Ascending aorta (tissue), 2 donors: ENCODE data around the gene CRLF1. TPM values are rescaled to one million over a fixed set of nuclear protein-coding genes. Genes with fewer than 3 reads are reported as not detected.

Source experiments
- DNase-seq, 2 donors: peaks; one replicate each; pipeline ENCODE4 v3.0.0-alpha.2; 2019; ENCODE audit warnings: low spot score in 2 of 2
- H3K27ac ChIP-seq, 2 donors: fragments of 200-600 bp; sonication (generic); one replicate each; pipeline ENCODE4 v1.5.1; 2016 to 2017; ENCODE audit warnings: mild to moderate bottlenecking in 1 of 2
- H3K27me3 ChIP-seq: fragments of 200-600 bp; sonication (generic); one replicate; pipeline ENCODE4 v1.5.1; 2017
- H3K36me3 ChIP-seq, 2 donors: fragments of 200-600 bp; sonication (generic); one replicate each; pipeline ENCODE4 v1.5.1; 2016
- H3K4me1 ChIP-seq, 2 donors: fragments of 200-600 bp; sonication (generic); one replicate each; pipeline ENCODE4 v1.5.1; 2016 to 2017; ENCODE audit warnings: mild to moderate bottlenecking in 1 of 2
- H3K4me3 ChIP-seq, 2 donors: fragments of 200-600 bp; sonication (generic); one replicate each; pipeline ENCODE4 v1.5.1; 2016 to 2017; ENCODE audit warnings: mild to moderate bottlenecking in 1 of 2
- H3K9me3 ChIP-seq, 2 donors: fragments of 200-600 bp; sonication (generic); one replicate each; pipeline ENCODE4 v1.5.1; 2016
- intact Hi-C: fragments of 100-400 bp; cut with DNase I; formaldehyde crosslinking; loops from one replicate; pipeline ENCODE4 v1.15.1; 2023
- total RNA-seq: library from RNA; depleted of rRNA; stranded (reverse); fragments of >200 nt; gene quantifications from one replicate; pipeline ENCODE4 v1.1.0, GENCODE V29; 2016
- TF ChIP-seq, protein P1 (sequence below), 3 experiments: fragments of 200-600 bp in 2 of 3; fragments of 450-650 bp in 1 of 3; sonication (generic) in 2 of 3; IDR thresholded peaks; one replicate each; pipeline ENCODE4 v1.5.1; 2016 to 2019; ENCODE audit warnings: antibody characterized with exemption in 3 of 3, mild to moderate bottlenecking in 1 of 3, moderate library complexity in 1 of 3

Gene CRLF1
- total RNA-seq, 1 donor from 2014 or later = 638 TPM

- peaks cover 0 to 3% of the 10 kb centered on the region in 2 donors for H3K36me3 ChIP-seq
- no peaks in the 10 kb centered on the region for H3K27me3 ChIP-seq
- H3K27ac ChIP-seq = no peak overlapping the region
- no peaks in the 10 kb centered on the region for H3K9me3 ChIP-seq
- TF ChIP-seq, protein P1, sequence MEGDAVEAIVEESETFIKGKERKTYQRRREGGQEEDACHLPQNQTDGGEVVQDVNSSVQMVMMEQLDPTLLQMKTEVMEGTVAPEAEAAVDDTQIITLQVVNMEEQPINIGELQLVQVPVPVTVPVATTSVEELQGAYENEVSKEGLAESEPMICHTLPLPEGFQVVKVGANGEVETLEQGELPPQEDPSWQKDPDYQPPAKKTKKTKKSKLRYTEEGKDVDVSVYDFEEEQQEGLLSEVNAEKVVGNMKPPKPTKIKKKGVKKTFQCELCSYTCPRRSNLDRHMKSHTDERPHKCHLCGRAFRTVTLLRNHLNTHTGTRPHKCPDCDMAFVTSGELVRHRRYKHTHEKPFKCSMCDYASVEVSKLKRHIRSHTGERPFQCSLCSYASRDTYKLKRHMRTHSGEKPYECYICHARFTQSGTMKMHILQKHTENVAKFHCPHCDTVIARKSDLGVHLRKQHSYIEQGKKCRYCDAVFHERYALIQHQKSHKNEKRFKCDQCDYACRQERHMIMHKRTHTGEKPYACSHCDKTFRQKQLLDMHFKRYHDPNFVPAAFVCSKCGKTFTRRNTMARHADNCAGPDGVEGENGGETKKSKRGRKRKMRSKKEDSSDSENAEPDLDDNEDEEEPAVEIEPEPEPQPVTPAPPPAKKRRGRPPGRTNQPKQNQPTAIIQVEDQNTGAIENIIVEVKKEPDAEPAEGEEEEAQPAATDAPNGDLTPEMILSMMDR (IDR thresholded peaks at IDR 0.05) = no peak
- intact Hi-C loops = loop anchor here (5.0 kb wide), 1 partner anchor 47 kb away; no protein-coding TSS in a partner anchor
- no peak overlapping the region for H3K4me3 ChIP-seq
- H3K4me1 ChIP-seq = peaks cover 9 to 15% of the 10 kb centered on the region in 2 donors
- no peak for DNase-seq
These were observed 33.2 kb upstream of the CRLF1 start for GRCh38 chr19:18639706-18640243.

DNA sequence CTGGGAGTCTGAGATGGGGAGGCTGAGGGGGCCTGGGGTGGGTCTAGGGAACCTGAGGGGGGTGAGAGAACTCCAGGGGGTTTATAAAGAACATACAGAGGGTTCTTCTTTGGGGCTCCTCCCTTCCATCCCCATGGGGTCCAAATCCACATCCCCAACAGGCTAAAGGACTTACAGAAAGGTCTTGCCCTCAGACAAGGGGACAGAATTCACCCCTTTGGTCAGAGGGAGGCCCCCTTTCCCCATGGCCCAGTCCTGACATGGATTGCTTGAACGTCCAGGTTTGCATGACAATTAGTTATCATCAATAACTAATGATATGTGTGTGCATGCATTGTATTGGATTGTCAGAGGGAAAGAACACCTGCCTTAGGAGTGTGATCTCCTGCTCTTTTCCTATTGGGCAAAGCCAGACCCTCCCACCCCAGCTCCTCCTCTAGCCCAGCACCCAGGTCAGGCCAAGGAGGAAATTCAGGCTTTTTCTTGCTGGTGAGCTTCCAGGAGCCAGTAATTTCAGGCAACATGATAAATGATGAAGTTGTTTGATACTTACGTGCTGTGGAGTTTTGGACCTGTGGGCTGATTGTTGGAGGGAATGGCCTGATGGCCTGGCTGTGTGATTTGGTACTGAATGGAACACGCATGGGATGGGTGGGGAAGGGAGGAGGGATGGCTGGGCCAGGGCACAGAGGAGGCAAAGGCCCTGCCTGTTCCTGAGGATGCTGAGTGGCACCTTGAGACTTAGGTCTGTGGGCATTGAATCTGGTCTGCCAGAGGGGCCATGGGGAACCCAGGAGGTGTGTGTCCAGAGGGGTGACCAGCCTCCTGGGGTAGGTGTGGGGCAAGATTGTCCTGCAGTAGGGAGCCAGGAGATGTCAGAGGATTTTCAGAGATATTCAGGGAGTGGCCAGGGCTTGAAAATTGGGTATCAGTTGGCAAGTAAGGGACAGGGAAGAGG lies 31.4 kb upstream of the CRLF1 start:
- Histone ChIP-seq H3K36me3 (peaks cover 0 to 3% of the 10 kb centered on the region in 2 donors), H3K27me3 (no peaks in the 10 kb centered on the region), H3K4me1 (peaks cover 7 to 9% of the 10 kb centered on the region in 2 donors), H3K9me3 (no peaks in the 10 kb centered on the region), H3K4me3 (peak overlapping the region; percentile 85 to 95), H3K27ac (peak overlapping the region; percentile 88 to 94)
- intact Hi-C loops = loop anchor here (1.0 to 5.0 kb wide), 2 partner anchors 7 to 46 kb away; no protein-coding TSS in a partner anchor
- no peak for DNase-seq
- TF ChIP-seq, protein P1 (IDR thresholded peaks at IDR 0.05) = peak in 1 of 3 experiments; percentile 19

DNA sequence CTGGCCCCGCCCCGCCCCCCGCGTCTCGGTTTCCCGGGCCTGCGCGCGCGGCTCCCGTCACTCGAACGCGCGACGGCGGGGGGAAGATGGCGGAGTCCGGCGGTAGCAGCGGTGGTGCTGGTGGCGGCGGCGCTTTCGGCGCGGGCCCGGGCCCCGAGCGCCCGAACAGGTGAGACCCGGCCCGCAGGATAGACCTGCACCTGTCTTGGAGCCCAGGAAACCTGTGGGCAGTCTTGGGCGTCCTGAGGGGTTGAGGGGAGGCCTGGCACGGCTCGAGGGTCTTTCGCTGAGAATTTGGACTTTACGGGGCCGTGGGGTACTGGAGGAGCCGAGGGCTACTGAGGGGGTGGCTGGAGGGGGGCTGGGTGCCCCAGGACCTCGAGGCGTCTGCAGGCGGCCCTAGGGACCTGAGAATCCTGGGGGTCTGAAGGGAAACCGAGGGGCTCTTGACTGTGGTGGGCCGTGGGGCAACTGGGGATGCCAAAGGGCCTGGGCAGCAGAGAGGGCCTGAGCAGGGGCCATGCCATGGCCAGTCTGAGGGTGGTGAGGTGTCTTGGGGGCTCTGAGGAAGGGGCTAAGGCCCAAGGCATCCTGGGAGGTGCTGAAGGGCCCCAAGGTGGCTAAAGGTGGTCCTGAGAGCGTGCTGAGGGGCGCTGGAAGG lies 30.5 kb upstream of the CRLF1 start, which contains the start of gene KLHL26:
Gene KLHL26, plus strand, starts transcription at position 60 of the 661 bp plus-strand sequence. Its CDS starts 27 bp downstream, at position 87.
- intact Hi-C loops = loop anchor here (1.0 to 5.0 kb wide), 4 partner anchors 8 to 115 kb away; partner anchors contain the start of genes CRTC1 and ELL

GRCh38 chr19:18636183-18636968 lies 29.8 kb upstream of the CRLF1 start:
- intact Hi-C loops = loop anchor here (1.0 to 5.0 kb wide), 3 partner anchors 44 to 114 kb away; partner anchors contain the start of genes CRTC1 and ELL
- H3K27ac ChIP-seq = peak overlapping the region; percentile 88 to 94
- TF ChIP-seq, protein P1 (IDR thresholded peaks at IDR 0.05) = no peak

More for the DNA sequence above, 30.5 kb upstream of the CRLF1 start, which contains the start of gene KLHL26:
- TF ChIP-seq, protein P1 (IDR thresholded peaks at IDR 0.05) = no peak
- DNase-seq = no peak
- peaks cover 7 to 9% of the 10 kb centered on the region in 2 donors for H3K4me1 ChIP-seq
- no peaks in the 10 kb centered on the region for H3K27me3 ChIP-seq
- peaks cover 0 to 3% of the 10 kb centered on the region in 2 donors for H3K36me3 ChIP-seq
- peak within 1 kb of the TSS; percentile 85 to 95 for H3K4me3 ChIP-seq
- H3K27ac ChIP-seq = peak within 1 kb of the TSS; percentile 88 to 94
- H3K9me3 ChIP-seq = no peaks in the 10 kb centered on the region

More at GRCh38 chr19:18636183-18636968, 29.8 kb upstream of the CRLF1 start:
- peak; percentile 89 to 99 for DNase-seq
- Histone ChIP-seq H3K9me3 (no peaks in the 10 kb centered on the region), H3K4me3 (peak overlapping the region; percentile 85 to 95), H3K27me3 (no peaks in the 10 kb centered on the region), H3K36me3 (peaks cover 0 to 3% of the 10 kb centered on the region in 2 donors), H3K4me1 (peaks cover 7 to 9% of the 10 kb centered on the region in 2 donors)
